K562 (cell line): ENCODE measurements around the gene ZNRF2. TPM values are rescaled to one million over a fixed set of nuclear protein-coding genes. Genes with fewer than 3 reads are reported as not detected.
A peak's percentile ranks its signal among the peaks of the same experiment; 100 is the strongest.

Experiments used
- ATAC-seq: fragments of 200-7000 bp; cut with Tn5 transposase; 3 replicates; pipeline ENCODE4 v1.9.1; 2020; ENCODE audit warnings: moderate library complexity
- BruUV-seq: library from RNA; stranded (reverse); fragments of 400-500 nt; replicated peaks from 2 replicates; lab custom pipeline; 2021; lab: Mats Ljungman, UMichigan
- CTCF ChIA-PET: fragments of 300-600 bp; formaldehyde crosslinking; extraction: SDS; loops from one replicate; lab custom pipeline; 2021; ENCODE audit warnings: low intra/inter-chr PET ratio; lab: Yijun Ruan, JAX
- POLR2A ChIA-PET: fragments of 300-600, 350-650 bp; sonication (Branson Sonifier 250); formaldehyde crosslinking; extraction: SDS; loops from one replicate; lab custom pipeline; 2021; ENCODE audit warnings: antibody characterized with exemption, inconsistent platforms; lab: Yijun Ruan, JAX
- DNase-seq, 4 experiments: peaks; one replicate each; pipeline versions ENCODE4 v3.0.0 to v3.0.0-alpha.2; 2011 to 2018; ENCODE audit warnings: low spot score in 3 of 4, mixed read lengths in 3 of 4; ENCODE audit errors: extremely low read depth in 1 of 4
- FAIRE-seq: peaks from 2 replicates; lab custom pipeline; 2011; peaks lifted over from hg19 to GRCh38; lab: Jason Lieb, UNC
- H2AFZ ChIP-seq: 2 replicates; pipeline ENCODE4 v1.6.0; 2011; ENCODE audit warnings: low read depth, low read length, control low read depth, inconsistent platforms
- H3K27ac ChIP-seq: fragments of 200-600 bp; 3 replicates; pipeline ENCODE4 v1.8.0; 2011; ENCODE audit warnings: low read depth, mild to moderate bottlenecking, control low read depth, inconsistent platforms, low read length, moderate library complexity, mixed read lengths; ENCODE audit errors: extremely low read depth
- H3K27me3 ChIP-seq, 2 experiments: fragments of 300-600 bp in 1 of 2; 2 replicates in 1 of 2; 3 replicates in 1 of 2; pipeline versions ENCODE4 v1.6.0 to v1.8.0; 2011; ENCODE audit warnings: inconsistent platforms in 2 of 2, low read length in 2 of 2, mild to moderate bottlenecking in 1 of 2, mixed read lengths in 1 of 2, moderate library complexity in 1 of 2; ENCODE audit not compliant: control insufficient read depth in 2 of 2, insufficient read depth in 2 of 2
- H3K36me3 ChIP-seq: fragments of 300-600 bp; 3 replicates; pipeline ENCODE4 v1.8.0; 2011; ENCODE audit warnings: mild to moderate bottlenecking, low read length, inconsistent platforms; ENCODE audit not compliant: control insufficient read depth, insufficient read depth
- H3K4me1 ChIP-seq, 2 experiments: fragments of 200-600 bp in 1 of 2; replicated peaks in 1 of 2; 2 replicates in 1 of 2; 3 replicates in 1 of 2; pipeline versions ENCODE4 v1.5.1 to v1.8.0; 2011; ENCODE audit warnings: inconsistent platforms in 2 of 2, low read length in 2 of 2, mild to moderate bottlenecking in 1 of 2, mixed read lengths in 1 of 2, moderate library complexity in 1 of 2; ENCODE audit not compliant: control insufficient read depth in 2 of 2, insufficient read depth in 2 of 2
- H3K4me2 ChIP-seq: 2 replicates; pipeline ENCODE4 v1.6.1; 2011; ENCODE audit warnings: low read length, control low read depth, inconsistent platforms, mixed read lengths; ENCODE audit not compliant: insufficient read depth
- H3K4me3 ChIP-seq: fragments of 200-600 bp; sonication (generic), shearing (Covaris generic); 2 replicates; pipeline ENCODE4 v1.5.1; 2016; ENCODE audit warnings: control low read depth, inconsistent platforms
- H3K79me2 ChIP-seq: fragments of 200-600 bp; 3 replicates; pipeline ENCODE4 v1.8.0; 2011; ENCODE audit warnings: low read length, inconsistent platforms; ENCODE audit not compliant: control insufficient read depth, insufficient read depth
- H3K9ac ChIP-seq, 2 experiments: 2 replicates each; pipeline versions ENCODE4 v1.6.0 to v1.6.1; 2011; ENCODE audit warnings: low read depth in 2 of 2, low read length in 2 of 2, control low read depth in 1 of 2, inconsistent platforms in 1 of 2, mild to moderate bottlenecking in 1 of 2, mixed read lengths in 1 of 2; ENCODE audit not compliant: insufficient read depth in 1 of 2
- H3K9me1 ChIP-seq: one replicate; pipeline ENCODE4 v1.6.0; 2011; ENCODE audit warnings: inconsistent platforms, mild to moderate bottlenecking, low read length, moderate library complexity; ENCODE audit not compliant: control insufficient read depth, insufficient read depth
- H3K9me3 ChIP-seq: replicated peaks from 2 replicates; pipeline ENCODE4 v1.5.1; 2011; ENCODE audit warnings: low read depth, low read length, inconsistent platforms; ENCODE audit not compliant: control insufficient read depth, insufficient read depth
- H4K20me1 ChIP-seq: replicated peaks from 2 replicates; pipeline ENCODE4 v1.6.1; 2011; ENCODE audit warnings: low read length, inconsistent platforms, mixed read lengths; ENCODE audit not compliant: control insufficient read depth, insufficient read depth
- ATF2 ChIP-seq: sonication (generic); formaldehyde crosslinking; IDR thresholded peaks from 2 replicates; pipeline ENCODE4 v1.8.1; 2022; ENCODE audit warnings: missing genetic modification reagents
- HDAC3 ChIP-seq: fragments of 450-650 bp; IDR thresholded peaks from 2 replicates; pipeline ENCODE4 v1.6.1; 2018; ENCODE audit warnings: borderline replicate concordance, mild to moderate bottlenecking, moderate library complexity; ENCODE audit not compliant: partially characterized antibody
- MAFF ChIP-seq: IDR thresholded peaks from 2 replicates; pipeline ENCODE4 v1.6.1; 2012; ENCODE audit warnings: low read length, improper control_type of control experiment
- MEIS2 ChIP-seq: fragments of 450-650 bp; IDR thresholded peaks from 2 replicates; pipeline ENCODE4 v1.6.1; 2014; ENCODE audit warnings: mild to moderate bottlenecking; ENCODE audit not compliant: partially characterized antibody
- MTA1 ChIP-seq: fragments of 450-650 bp; IDR thresholded peaks from 2 replicates; pipeline ENCODE4 v1.6.1; 2017; ENCODE audit warnings: borderline replicate concordance
- NR2C2 ChIP-seq, 2 experiments: fragments of 200-800 bp in 1 of 2; sonication (Bioruptor generic) in 1 of 2; sonication (generic) in 1 of 2; formaldehyde crosslinking in 1 of 2; IDR thresholded peaks; 2 replicates each; pipeline versions ENCODE4 v1.6.1 to v1.8.0; 2016 to 2022; ENCODE audit warnings: mild to moderate bottlenecking in 1 of 2, missing compliant biosample characterization in 1 of 2, missing genetic modification characterization in 1 of 2, missing genetic modification reagents in 1 of 2
- NUFIP1 ChIP-seq: fragments of 450-650 bp; IDR thresholded peaks from 2 replicates; pipeline ENCODE4 v1.6.1; 2018; ENCODE audit not compliant: partially characterized antibody
- RBM25 ChIP-seq: fragments of 200-400 bp; formaldehyde crosslinking; IDR thresholded peaks from 2 replicates; pipeline ENCODE4 v1.6.1; 2018; ENCODE audit warnings: low read length, low read depth, moderate library complexity; ENCODE audit not compliant: severe bottlenecking
- RHOXF2B ChIP-seq: fragments of 250-450 bp; sonication (Bioruptor Pico); conservative IDR thresholded peaks from 2 replicates; pipeline ENCODE4 v1.5.1; 2021
- TAL1 ChIP-seq: fragments of 450-650 bp; IDR thresholded peaks from 2 replicates; pipeline ENCODE4 v1.6.1; 2016; ENCODE audit warnings: mild to moderate bottlenecking
- TRIM28 ChIP-seq: fragments of 450-650 bp; IDR thresholded peaks from 2 replicates; pipeline ENCODE4 v1.6.1; 2017
- ZC3H4 ChIP-seq: sonication (generic); formaldehyde crosslinking; IDR thresholded peaks from 2 replicates; pipeline ENCODE4 v1.9.0; 2021; ENCODE audit warnings: missing genetic modification reagents, borderline replicate concordance
- ZNF253 ChIP-seq: fragments of 250-450 bp; sonication (Bioruptor Pico); conservative IDR thresholded peaks from 2 replicates; pipeline ENCODE4 v1.6.1; 2021; ENCODE audit warnings: mild to moderate bottlenecking
- ZNF444 ChIP-seq: fragments of 250-450 bp; sonication (Bioruptor Pico); IDR thresholded peaks from 2 replicates; pipeline ENCODE4 v1.4.0; 2020; ENCODE audit warnings: mild to moderate bottlenecking, moderate library complexity
- ZNF699 ChIP-seq: fragments of 250-450 bp; sonication (Bioruptor Pico); IDR thresholded peaks from 2 replicates; pipeline ENCODE4 v1.8.0; 2021; ENCODE audit warnings: mild to moderate bottlenecking, moderate library complexity; ENCODE audit not compliant: insufficient replicate concordance
- WGBS: fragments of 100-300 bp; shearing (Covaris generic); methylation state at CpG from one replicate; pipeline ENCODE4 v1.1.6; 2016; ENCODE audit warnings: low coverage, mixed read lengths; ENCODE audit not compliant: insufficient coverage; ENCODE audit errors: missing lambda C conversion rate; 5-methylcytosine and 5-hydroxymethylcytosine counted together
- in situ Hi-C: fragments of 300-500 bp; cut with MboI; formaldehyde crosslinking; loops from 4 replicates; pipeline ENCODE4 v1.15.0; 2018; ENCODE audit warnings: inconsistent platforms, mixed read lengths
- intact Hi-C: fragments of 100-400 bp; cut with micrococcal nuclease; formaldehyde crosslinking; loops from 2 replicates; pipeline ENCODE4 v1.14.2; 2022
- polyA plus RNA-seq, 8 experiments: library from polyadenylated mRNA; depleted of rRNA in 4 of 8; stranded (reverse) in 5 of 8; unstranded in 3 of 8; fragments of >200 nt; fragmentation: Nextera tagmentation in 2 of 8; fragmentation: Illumina TruSeq in 1 of 8; extraction: Ambion mirVana in 2 of 8; extraction: Trizol in 1 of 8; gene quantifications; 2 replicates each; pipeline versions ENCODE4 v1.2.1 to v1.2.3, GENCODE V29; 2011 to 2014; ENCODE audit warnings: inconsistent platforms in 1 of 8, missing spikeins in 1 of 8
- total RNA-seq, 7 experiments: library from RNA; depleted of rRNA in 6 of 7; stranded (reverse); fragments of >200 nt in 6 of 7; fragmentation: Illumina TruSeq in 2 of 7; extraction: Trizol in 2 of 7; gene quantifications; 2 replicates each; pipeline versions ENCODE4 v1.2.1 to v1.2.3, GENCODE V29; 2011 to 2021; ENCODE audit warnings: low replicate concordance in 1 of 7

The ZNRF2 gene
- total and polyA plus RNA-seq, 9 of the 15 experiments (the other 6 are each of a cell fraction or from before 2014, with no cell fraction given): 1.1 to 13.9 (median 5.5) TPM

DNA sequence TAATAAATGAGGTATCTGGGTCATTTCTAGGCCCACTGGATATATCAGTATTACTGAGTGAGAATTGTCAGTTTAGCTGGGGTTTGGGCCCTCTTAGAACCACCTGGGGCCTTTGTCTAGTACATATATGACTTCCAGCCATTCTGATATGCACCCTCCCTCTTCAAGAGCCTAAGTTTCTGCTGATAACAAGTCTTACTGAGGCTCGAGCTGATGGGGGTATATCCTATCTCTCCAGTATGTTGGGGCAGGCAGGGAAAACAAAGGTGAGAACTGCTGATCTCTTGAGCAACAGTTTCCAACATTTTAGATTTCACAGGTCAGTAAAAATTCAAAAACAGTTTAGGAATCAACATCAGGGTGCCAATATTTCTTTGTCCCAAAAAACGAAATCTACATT, 10.8 kb upstream of the ZNRF2 start (continued):
- no peak for TF ChIP-seq MAFF
- no peak for TF ChIP-seq MEIS2
- peak; percentile 58; the same call in 1 of the 2 replicates for TF ChIP-seq TAL1
- TF ChIP-seq ZC3H4 (CRISPR knock-in tag): no peak
- TF ChIP-seq NR2C2 (CRISPR knock-in tag; IDR thresholded peaks at IDR 0.05): no peak
- TF ChIP-seq NR2C2 (tag; IDR thresholded peaks at IDR 0.05): no peak
- no peak for TF ChIP-seq RBM25
- no peak for TF ChIP-seq ATF2 (CRISPR knock-in tag)
- no peak for TF ChIP-seq ZNF699 (CRISPR knock-in tag)

GRCh38 chr7:30274641-30275040, 9.8 kb upstream of the ZNRF2 start:
- 63% methylated on average over 3 of the region's 3 CpGs for WGBS
- in situ Hi-C loops: loop anchor here (5.0 kb wide), 1 partner anchor 138 kb away; no protein-coding TSS in a partner anchor

More at GRCh38 chr7:30274641-30275040, 9.8 kb upstream of the ZNRF2 start:
- ATAC-seq: no peak
- no peaks in the 10 kb centered on the region for H3K79me2 ChIP-seq
- H3K9ac ChIP-seq: no peak overlapping the region
- DNase-seq: no peak
- no peaks in the 10 kb centered on the region for H3K9me3 ChIP-seq
- H3K27me3 ChIP-seq: no peaks in the 10 kb centered on the region
- no peaks in the 10 kb centered on the region for H3K9me1 ChIP-seq
- H3K4me2 ChIP-seq: no peak overlapping the region
- no peak overlapping the region for H3K27ac ChIP-seq
- BruUV-seq: no TSS peak
- no peak overlapping the region for H3K4me3 ChIP-seq
- H3K4me1 ChIP-seq: peaks cover 0 to 6% of the 10 kb centered on the region in 2 experiments; a peak in 3 of 5 replicates
- no peaks in the 10 kb centered on the region for H3K36me3 ChIP-seq
- no peak overlapping the region for H2AFZ ChIP-seq
- ChIA-PET POLR2A (interaction anchor here (1.5 kb wide), 1 partner anchor 175 kb away, joined by 4 read pairs; no protein-coding TSS in a partner anchor), CTCF (interaction anchor here (2.4 to 2.8 kb wide), 2 partner anchors 138 to 466 kb away, joined by 12 to 25 read pairs; no protein-coding TSS in a partner anchor)
- H4K20me1 ChIP-seq: no peaks in the 10 kb centered on the region
- FAIRE-seq: no peak
- TF ChIP-seq HDAC3 (no peak), NUFIP1 (no peak), ZNF444 (no peak), TRIM28 (no peak), MTA1 (no peak), RHOXF2B (CRISPR knock-in tag) (no peak), ZNF253 (CRISPR knock-in tag) (no peak)
- intact Hi-C loops: loop anchor here (5.0 to 10.0 kb wide), 2 partner anchors 112 to 460 kb away; no protein-coding TSS in a partner anchor
